A549 treated with ZK216348 at 1 μM for 4 hours (cell line): Measurements from ENCODE around the gene RHOBTB3. TPM values are rescaled to one million over a fixed set of nuclear protein-coding genes. Genes with fewer than 3 reads are reported as not detected.

Experiments used
- total RNA-seq: library from RNA; stranded (reverse); fragments of 200-300 nt; extraction: Qiagen RNA extraction; gene quantifications from 5 replicates; pipeline ENCODE4 v1.2.3, GENCODE V29; 2022; ENCODE audit warnings: low read depth

Gene RHOBTB3, protein sequence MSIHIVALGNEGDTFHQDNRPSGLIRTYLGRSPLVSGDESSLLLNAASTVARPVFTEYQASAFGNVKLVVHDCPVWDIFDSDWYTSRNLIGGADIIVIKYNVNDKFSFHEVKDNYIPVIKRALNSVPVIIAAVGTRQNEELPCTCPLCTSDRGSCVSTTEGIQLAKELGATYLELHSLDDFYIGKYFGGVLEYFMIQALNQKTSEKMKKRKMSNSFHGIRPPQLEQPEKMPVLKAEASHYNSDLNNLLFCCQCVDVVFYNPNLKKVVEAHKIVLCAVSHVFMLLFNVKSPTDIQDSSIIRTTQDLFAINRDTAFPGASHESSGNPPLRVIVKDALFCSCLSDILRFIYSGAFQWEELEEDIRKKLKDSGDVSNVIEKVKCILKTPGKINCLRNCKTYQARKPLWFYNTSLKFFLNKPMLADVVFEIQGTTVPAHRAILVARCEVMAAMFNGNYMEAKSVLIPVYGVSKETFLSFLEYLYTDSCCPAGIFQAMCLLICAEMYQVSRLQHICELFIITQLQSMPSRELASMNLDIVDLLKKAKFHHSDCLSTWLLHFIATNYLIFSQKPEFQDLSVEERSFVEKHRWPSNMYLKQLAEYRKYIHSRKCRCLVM
- total RNA-seq: 5.3 to 10.5 TPM (median 8.4 TPM) in 5 replicates

DNA sequence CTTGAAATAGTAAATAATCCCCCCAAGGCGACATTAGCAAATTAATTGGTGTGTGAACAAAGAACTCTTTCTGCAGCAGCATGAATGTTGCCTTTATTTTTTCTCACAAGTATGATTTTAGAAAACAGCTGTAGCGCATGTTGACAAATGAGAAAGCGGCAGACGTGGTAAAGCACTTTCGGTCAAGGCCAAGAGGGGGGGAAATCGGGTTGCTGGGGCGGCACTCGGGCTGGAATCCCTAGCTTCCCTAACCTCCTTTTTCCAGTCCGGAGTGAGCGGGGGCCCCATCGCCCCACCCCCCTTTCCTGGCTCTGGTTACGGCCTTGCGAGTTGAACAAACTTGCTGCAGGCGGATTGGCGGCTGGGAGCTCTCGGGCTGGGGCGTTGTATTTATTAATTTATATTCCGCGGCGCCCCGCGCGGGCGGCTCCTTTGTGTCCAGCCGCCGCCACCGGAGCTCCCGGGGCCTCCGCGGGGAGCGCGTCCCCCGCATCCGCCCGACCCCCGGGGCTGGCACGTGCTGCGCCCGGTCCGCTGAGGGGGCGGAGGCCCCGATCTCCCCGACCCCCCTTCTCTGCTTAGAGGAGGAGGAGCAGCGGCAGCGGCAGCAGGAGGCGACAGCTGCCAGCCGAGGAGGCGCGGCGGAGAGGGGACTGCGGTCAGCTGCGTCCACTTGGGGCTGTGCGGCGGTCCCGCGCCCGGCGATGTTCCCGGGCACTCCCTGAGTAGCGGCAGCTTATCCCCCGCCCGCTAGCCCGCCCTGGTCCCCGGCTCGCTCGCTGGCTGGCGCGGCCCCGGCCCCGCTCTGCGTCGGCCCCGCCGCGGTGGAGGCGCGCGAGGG, at the start of gene RHOBTB3:
Gene RHOBTB3 (plus strand): TSS at position 607 of the 841 bp plus-strand sequence. CDS start 347 bp downstream, outside the sequence.

DNA sequence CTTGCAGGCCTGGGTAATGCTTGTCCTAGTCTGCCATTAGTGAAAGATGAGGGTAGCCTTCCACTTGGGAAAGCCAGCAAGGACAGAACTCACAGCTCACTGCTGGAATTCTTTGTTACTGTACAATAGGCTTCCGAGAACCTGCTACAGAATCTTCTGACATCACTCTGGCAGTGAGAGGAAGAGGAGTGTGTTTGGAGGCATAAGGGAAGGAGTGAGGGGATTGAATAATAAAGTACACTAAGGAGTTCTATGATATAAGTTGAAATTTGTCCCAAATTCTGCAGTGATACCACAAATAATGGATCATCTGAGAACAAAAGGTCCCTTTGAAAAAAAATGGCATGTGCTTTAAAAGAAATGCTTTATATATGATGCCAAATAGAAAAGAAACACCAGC, 48.2 kb upstream of the RHOBTB3 start, which contains the start of gene SPATA9:
Gene SPATA9 (minus strand): TSS at position 101 of the 400 bp plus-strand sequence. CDS start 137 bp downstream, outside the sequence.

DNA sequence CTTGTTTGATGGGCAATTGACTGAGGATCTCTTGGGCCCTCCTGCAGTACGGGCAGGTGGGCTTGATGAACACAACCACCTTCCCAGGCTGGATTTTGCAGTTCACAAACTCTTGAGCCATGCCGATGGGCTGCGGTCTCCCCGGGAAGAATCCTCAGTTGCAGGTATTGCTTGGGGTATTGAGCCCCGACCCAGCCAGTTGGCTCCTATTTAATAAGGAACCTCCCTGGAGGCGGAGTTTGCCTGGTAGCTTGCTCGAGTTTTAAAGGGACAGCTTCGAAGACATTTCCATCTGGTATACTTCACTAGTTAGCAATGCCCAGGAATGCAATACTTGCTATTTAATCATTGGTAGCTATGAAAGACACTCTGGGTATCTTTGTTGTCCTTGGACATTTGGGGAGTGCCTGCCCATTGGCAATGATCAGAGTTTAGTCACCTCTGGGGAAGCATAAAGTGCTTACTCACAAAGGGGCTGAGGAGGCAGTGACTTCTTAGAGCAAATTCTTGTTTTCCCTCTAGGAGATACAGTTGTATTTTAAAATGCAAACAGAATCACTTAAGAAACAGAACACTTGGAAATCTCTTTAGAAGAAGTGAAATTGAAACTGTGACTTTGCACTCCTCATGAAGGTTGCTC, 91.5 kb downstream of the RHOBTB3 start, which contains the start of gene GLRX:
Gene GLRX (minus strand): TSS at position 185 of the 640 bp plus-strand sequence. CDS start 64 bp downstream, at position 121.

Other genes starting within 250 kb of the RHOBTB3 start
- gene SKIC3, start 176.4 kb upstream of the RHOBTB3 start, total RNA-seq: 16.9 to 26.0 TPM (median 24.0 TPM) in 5 replicates
- gene ARSK, start 176.2 kb upstream of the RHOBTB3 start, total RNA-seq: 4.7 to 9.5 TPM (median 8.2 TPM) in 5 replicates
- gene GPR150, start 111.2 kb upstream of the RHOBTB3 start, total RNA-seq: 0.11 to 0.15 TPM (median 0.12 TPM) in 3 of 5 replicates, not detected in the others
- gene RFESD, start 84.6 kb upstream of the RHOBTB3 start, total RNA-seq: 1.9 to 3.0 TPM (median 2.6 TPM) in 5 replicates
- gene SPATA9, start 48.3 kb upstream of the RHOBTB3 start, total RNA-seq: not detected in 5 replicates
- gene GLRX, start 91.4 kb downstream of the RHOBTB3 start, total RNA-seq: 66.0 to 94.1 TPM (median 69.8 TPM) in 5 replicates
- 18.8 to 47.0 TPM (median 22.3 TPM) in 5 replicates for gene ELL2, start 230.5 kb downstream of the RHOBTB3 start, total RNA-seq